HG02938 (cell line): ENCODE measurements around the gene CUEDC1.
A peak's percentile ranks its signal among the peaks of the same experiment; 100 is the strongest.

Experiments
- ATAC-seq: cut with Tn5 transposase; IDR thresholded peaks from one replicate; pipeline ENCODE4 v1.9.1; 2021; ENCODE audit warnings: mild to moderate bottlenecking, moderate library complexity; ENCODE audit not compliant: unreplicated experiment

CUEDC1 gene

DNA sequence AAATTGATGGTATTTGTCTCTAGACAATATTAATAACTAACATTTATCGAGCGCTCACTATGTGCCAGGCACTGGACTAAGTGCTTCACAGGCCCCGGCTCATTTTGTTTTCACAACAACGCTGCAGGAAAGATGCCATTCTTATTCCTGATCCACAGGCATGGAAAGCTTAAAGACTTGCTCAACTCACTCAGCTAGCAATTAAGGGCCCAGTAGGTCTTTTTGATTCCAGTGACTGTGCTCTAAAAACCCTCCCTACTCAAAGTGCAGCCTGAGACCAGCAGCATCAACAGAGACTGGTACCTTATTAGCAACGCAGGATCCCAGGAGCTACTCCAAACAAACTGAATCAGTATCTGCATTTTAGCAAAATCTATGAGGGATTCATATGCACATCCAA, 35.3 kb downstream of the CUEDC1 start:
- ATAC-seq: no peak

DNA sequence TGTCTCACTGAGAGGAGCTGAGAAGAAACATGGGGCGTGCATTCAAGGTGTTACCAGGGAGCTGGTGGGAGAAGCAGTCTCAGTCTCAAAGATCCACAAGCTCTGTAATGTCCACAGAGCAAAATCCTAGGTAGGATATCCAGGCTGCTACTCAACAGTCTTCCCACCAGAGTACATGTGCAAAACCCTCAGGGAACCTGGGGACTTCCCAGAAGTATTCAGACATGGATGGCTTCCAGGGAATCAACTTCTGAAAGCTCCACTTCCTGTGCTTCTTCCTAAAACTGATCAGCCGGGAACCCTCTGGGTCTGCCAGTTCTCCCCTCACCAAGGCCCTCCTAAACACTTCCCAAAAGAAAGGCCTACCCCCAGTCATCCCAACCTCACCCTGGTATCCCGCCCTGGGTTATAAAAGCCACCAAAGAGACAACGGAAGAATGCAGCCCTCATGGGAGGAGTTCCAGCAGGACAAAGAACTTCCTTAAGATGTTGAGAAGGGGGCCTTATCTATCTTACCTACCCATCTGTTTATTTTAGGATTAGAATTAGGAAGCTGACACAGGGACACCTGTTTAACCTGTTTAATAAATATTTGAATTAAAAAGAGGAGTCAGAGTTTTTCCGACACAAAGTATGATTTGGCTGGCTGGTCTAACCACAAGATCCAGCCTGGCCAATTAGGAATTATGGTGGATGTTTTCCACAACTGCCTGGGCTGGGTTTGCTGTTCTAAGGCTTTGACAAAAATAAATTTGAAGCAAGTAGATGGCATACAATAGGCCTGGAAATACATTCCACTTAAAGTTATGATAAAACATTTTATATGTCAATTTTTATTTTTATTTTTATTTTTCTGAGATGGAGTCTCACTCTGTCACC, 37.0 kb downstream of the CUEDC1 start:
- no peak for ATAC-seq

DNA sequence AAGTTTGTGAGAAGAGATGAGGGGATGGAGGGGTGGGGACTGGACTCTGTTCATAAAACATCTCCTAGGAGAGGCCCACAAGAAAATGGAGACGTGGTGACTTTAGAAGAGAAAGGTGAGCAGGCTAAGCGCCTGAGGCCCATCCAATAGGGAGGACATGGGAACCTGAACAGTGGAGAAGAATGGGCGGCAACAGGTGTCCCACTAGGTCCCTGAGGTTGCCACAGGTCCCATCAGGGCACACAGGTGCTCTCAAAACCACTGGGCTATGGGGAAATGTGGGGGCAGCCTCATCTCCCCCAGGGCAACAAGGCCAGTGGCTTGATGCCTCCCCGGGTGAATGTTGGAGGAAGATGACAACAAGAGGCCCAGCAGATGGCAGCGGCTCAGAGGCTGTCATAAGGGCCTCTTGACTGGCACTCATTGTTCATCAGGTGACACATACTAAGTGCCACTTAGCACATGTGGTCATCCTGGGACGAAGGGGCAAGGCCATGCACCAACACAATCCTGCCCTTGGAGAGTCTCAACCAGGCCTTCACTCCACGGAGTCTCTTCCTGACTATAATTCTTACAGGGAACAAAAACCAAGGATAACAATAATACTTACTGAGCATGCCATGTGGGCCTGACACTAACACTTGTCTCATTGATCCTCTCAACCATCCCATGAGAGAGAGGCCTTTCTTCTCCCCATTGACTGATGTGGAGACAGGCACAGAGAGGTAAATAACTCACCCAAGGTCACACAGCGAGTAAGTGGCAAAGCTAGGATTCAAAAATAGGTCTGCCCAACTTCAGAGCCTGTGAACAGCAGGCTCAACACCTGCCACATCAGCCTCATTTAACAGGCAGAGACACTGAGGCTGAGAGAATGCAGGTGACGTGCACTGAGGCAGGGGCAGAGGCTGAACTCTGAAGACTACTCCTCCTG, 38.0 kb downstream of the CUEDC1 start:
- no peak for ATAC-seq

DNA sequence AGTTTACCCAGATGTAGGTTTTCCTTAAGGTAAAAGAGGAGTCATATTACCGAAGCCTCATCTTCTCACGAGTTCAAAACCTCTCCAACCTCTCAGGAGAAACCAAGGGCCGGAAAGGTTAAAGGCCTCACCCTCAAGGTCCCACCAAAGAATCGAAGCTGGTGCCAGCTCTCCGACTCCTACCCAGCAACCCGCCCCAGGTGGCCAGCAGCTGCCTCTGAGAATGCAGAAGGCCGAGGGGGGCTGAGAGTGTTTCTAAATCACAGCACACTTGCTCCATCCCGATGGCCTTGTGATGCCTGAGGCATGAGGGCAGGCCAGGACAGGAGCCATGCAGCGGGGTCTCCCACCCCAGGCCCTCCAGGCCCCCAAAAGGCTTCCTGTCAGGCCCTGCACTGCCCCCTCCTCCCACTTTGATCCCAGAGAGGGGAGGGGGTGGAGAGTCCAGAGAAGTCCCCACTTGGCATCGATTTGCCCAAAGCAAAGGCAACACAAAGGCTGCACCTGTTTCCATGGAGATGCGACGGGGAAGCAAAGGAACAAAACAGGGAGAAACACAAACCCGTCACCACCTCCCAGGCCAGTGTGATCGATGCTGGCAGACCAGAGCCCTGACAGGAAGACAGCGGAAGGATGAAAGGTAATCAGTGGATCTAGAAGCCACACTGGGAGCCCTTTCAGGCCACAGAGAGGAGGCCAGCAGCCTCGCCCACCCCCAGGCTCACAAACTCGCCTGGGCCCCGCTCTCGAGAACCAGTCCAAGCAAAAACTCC, 39.0 kb downstream of the CUEDC1 start:
- ATAC-seq: no peak

DNA sequence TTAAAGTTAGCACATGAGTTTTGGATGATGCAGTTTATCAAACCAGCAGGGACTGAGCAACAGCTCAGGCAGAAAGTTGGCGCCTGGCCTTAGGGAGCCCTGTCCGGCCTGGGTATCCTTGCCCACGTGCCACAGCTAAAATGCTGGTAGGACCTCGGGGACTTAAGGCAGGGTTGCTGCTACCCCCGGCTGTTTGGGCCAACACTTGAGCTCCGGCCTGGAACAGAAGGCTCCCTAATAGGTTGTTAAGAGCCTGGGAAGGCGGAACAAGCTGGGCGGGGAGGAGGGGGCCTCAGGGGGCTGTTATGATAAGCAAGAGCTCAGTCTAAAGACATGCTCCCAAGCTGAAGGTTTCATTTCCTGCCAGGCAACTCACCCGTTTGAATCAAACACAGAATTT, 39.7 kb downstream of the CUEDC1 start:
- ATAC-seq: no peak

DNA sequence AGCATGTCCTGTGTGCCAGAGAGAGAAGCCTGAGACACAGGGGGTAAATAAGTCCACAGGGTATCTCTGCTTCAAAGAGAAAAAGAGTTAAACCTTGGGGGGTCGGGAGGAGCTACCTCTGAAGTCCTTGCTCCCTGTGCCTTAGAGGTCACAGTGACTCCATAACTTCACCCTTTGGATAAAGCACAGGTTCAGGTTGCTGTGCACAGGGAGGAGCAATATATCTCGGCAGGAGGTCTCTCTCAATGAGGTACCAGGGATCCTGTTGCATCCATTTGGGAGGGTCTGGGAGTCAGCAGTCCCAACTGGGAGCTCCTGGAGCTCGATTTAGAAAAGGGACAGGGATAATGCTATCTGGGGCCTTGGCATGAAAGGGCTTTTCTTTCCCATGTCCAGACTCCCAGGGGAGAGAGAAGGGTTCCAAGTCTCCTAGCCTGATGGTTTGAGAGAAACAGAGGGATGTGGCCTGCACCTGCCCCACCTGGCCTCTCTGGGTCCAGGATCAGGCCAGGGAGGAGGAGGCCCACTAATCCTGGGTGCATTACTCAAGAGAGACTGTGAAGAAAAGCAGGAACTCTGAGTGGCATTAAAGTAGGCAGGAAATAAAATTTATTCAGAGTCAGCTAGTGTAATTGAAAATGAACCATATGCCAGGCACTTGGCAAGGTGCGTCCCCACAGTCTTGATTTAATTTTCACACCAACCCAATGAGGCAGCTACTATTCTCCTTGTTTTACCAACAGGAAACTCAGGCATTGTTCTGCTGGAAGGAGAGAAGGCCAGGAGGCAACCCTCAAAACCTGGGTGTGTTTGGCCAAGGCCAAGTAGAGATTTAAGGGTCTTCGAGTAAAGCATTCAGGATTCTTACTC, 40.7 kb downstream of the CUEDC1 start:
- ATAC-seq: no peak

DNA sequence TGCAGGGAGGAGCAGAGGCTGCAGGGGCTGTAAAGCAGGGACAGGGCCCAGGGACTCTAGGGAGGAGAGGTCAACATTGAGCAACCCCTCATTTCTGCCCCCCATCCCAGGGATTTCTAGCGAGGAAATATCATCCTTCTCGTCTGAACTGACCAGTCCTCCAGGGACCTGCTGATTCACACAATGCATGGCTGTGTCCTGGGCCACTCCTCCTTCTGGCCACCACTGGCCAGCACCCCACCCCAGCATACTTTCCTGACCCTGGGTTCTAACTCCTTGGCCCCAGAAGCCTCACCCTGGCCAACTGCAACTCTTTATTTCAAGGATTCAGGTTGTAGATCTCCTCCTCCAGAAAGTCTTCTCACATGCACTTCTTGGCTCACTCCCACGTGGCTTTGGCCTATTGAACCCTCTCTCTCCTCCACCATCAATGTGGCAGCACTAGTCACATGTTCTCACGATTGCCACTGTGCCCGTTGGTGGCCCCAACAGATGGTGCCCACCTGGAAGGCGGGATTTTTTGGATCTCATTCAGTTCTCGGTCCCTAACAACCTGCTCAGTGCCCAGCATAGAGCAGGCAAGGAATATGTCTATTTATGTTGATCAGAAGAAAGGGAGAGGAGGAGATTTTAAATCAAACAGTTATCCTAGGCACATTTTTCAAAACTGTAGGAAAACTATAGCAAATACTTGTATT, 41.5 kb downstream of the CUEDC1 start:
- no peak for ATAC-seq

DNA sequence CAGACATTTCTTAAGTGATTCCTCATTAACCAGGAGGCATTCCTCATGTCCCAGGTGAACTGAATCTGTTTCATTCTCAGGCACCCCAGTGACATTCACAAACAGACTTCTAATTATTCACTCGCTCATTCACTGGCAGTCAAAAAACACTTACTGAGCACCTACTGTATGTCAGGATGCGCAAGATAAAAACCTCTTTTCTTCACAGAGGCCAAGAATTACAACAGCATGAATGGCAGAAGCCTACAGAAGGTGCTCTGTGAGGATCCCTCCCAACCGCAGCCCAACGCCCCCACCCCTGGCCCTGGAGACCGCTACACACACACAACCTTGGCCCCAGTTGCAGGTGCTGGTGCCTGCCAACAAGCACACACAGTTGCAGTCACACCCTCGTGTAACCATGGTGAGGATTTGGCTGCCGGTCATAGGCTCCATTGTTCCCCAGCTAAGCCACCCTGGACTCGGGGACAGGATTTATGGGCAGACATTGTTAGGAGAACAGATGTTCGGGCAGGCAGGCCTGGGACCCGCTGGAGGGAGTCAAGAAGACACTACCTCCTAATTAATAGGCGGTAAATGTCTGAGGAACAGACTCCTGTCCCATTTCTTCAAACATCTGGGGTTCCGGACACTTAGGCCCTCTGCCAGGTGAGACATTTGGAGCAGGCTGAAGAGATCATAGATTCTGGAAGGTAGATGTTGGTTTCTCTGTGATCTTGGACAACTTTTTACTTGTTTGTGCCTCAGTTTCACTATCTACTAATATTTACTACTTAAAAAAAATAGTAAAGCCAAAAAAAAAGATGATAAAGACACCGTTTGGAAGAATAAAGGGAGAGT, 43.2 kb downstream of the CUEDC1 start:
- no peak for ATAC-seq

DNA sequence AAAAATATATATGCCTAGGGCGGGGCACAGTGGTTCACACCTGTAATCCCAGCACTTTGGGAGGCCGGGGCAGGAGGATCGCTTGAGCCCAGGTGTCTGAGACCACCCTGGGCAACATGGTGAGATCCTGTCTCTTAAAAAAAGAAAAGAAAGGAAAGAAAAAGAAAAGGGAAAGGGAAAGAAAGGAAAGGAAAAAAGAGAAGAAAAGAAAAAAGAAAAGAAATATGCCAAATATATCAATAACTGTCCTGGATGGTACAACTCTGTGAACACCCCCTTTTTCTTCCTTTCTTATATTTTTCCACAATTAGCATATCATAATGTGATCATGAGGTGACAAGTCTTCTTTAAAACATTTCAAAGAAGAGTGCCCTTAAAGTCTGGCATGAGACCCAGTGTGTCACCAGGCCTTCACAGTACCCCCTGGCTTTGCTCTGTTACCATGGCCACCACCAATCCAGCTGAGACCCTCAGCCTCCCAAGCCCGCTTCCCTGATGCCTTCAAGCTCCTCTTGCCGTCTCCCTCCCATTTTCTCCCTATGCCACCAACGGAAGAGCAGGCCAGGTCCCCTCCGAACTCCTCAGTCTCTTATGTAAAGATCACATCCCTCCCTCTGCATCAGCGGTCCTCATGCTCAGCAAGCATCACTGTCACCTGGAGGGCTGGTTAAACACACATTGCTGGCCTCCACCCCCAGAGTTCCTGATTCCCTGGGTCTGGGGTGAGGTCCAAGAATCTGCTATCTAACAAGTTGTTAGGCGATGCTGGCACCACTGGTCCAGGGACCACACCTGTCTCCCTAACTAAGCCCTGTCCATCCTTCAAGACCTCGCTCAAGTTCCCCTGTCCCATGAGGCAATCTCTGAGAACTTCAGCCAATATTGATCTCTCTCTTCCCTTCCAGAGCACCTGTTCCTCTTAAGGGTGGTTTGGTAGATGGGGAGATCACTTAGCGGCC, 44.5 kb downstream of the CUEDC1 start:
- ATAC-seq: no peak

DNA sequence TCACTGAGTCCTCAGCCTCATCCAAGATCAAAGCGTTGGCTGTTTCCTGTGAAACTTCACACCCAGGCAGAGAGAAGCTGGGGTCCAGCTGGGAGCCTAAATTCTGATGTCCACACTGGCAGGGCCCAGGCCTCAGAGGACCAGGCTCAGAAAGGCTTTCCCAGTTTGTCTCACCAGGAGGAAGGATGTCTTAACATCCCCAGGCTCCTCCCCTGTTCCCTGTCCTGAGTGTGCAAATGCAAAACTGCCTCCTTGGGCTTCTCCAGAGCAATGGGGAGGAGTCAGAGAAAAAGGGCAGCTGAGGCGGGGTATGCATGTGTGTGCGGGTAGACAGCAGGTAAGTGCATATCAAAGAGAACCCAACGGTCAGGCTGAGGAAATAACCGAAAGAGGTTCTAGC, 45.7 kb downstream of the CUEDC1 start:
- ATAC-seq: no peak

DNA sequence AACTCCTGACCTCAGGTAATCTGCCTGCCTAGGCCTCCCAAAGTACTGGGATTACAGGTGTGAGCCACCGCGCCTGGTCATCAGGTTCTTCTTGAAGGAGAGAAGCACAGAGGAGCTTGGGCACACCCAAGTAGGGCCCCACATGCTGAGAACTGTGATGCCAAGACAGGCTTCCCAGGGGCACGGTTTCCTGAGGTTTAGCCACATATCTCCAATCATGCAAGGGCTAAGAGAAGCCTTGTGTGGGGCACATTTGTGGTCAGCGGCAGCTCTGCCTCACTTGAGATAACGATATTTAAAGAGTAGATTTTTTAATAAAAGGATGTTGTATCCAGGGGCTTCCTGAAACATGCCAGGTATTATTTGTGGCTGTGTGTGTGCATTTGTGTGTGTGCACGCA, 46.9 kb downstream of the CUEDC1 start:
- ATAC-seq: no peak

DNA sequence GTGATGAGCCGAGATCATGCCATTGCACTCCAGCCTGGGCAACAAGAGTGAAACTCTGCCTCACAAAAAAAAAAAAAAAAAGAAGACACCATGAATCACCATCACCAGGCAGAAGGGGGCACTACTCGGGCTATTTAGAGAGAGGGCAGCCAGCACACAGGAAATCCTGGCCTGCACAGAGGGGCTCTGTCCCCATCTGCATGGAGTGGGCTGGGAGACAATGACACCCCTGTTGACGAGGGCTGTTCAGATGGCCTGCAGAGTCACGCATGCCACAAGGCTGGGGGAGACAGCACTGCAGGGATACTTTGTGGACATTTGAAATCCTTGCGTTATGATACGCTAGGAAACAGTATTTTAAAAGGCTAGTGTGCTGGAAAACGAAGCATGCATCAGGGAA, 48.3 kb downstream of the CUEDC1 start:
- no peak for ATAC-seq

DNA sequence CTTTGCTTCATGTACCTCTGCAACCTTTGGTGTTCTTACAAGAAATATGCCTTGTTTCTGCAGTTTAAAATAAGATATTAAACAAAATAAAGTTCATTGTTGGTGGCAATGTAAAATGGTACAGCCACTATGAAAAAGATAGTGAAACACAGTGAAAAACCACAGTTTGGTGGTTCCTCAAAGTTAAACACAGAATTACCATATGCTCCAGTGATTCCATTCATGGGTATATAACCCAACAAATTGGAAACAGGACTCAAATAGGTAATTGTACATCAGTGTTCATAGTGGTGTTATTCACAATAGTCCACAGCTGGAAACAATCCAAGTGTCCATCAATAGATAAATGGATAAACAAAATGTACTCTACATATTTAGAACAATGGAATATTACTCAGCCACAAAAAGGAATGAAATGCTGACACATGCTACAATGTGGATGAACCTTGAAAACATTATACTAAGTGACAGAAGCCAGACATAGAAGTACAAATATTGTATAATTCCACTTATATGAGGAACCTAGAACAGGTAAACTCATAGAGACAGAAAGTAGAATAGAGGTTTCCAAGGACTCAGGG, 49.2 kb downstream of the CUEDC1 start:
- no peak for ATAC-seq

DNA sequence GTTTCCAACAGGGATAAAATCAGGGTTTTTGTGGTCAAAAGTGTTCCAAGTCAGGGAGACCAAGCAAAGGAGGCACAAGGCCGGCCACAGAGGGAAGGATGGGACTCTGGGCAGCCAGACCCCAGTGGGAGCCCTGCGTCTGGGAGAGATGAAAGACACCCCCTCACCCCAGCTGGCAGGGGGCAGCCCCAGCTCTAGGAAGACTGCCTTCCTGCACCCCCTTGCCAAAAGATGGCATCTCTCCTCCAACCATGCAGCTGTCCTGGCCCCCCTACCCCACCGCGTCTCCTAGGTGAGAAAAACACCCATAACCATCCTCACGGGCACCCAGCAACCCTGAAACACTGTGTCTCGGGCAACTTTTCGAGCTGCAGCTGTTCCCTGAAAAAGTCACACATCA, 51.3 kb downstream of the CUEDC1 start:
- no peak for ATAC-seq

DNA sequence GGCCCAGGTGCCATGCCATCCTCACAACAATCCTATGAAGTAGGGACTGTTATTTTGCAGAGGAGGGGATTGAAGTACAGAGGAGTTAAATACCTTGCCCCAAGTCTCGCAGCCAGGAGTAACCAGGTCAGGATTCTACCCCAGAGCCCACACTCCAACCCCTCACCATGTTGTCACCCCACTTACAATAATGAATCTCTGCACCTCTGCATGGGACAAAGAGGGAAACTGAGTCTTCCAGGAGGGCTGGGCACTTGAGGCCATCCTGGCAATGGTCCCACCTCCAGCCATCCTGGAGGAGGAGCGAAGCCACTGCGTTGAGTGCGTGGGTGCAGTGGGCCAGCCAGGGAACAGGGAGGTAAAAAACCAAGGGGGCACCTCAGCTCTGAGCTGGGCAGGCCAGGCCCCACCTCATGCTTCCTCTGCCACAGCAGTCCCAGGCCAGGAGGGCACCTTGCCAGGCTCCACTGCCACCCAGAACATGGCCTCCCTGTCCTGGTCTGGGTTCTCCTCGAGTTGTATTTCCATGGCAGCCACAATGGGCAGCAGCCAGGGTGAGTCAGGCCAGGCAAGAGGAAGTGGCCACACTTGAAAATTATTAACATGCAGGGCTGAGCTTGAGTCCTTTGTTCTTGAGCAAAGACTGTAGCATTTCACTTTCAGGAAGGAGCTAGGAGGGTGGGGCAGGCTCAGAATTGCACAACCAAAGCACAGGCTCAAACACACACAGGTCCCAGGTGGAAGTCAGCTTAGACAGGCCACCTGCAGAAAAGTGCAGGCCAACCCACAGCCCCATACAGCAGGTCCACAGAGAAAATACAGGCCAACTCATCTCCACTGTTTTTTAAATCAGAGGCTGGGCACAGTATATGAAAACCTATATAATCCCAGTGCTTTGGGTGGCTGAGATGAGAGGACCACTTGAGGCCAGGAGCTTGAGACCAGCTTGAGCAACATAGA, 52.1 kb downstream of the CUEDC1 start:
- peak; percentile 54 for ATAC-seq
